Measurements from ENCODE around the gene PODXL2. TPM values are rescaled to one million over a fixed set of nuclear protein-coding genes. Genes with fewer than 3 reads are reported as not detected.

The PODXL2 gene
- total RNA-seq, 1 donor from 2014 or later: 5.7 TPM

DNA sequence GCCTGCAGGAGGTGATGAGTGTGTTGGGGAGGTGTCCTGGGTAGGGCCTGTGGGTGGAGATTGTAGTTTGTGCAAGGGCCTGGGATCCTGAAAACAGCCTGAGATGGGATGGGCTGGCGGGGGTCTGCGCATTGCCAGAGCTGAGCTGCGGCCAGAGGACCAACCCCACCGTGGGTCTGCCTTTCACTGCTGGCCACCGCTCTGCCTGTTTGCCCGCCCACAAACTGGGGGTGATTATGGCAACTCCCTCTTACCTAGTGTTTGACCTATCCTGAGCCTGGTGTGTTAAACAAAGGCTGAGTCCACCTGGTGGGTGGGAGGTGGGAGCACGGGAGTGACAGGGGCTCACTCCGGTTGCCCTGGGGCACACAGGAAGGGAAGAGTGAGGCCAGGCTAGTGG is 53.6 kb downstream of the PODXL2 start:
- H3K9me3 Mint-ChIP-seq (ENCODE audit: unreplicated experiment): no peaks in the 10 kb centered on the region
- H3K36me3 Mint-ChIP-seq (ENCODE audit: unreplicated experiment): peaks cover 10% of the 10 kb centered on the region
- TF ChIP-seq, protein P1, sequence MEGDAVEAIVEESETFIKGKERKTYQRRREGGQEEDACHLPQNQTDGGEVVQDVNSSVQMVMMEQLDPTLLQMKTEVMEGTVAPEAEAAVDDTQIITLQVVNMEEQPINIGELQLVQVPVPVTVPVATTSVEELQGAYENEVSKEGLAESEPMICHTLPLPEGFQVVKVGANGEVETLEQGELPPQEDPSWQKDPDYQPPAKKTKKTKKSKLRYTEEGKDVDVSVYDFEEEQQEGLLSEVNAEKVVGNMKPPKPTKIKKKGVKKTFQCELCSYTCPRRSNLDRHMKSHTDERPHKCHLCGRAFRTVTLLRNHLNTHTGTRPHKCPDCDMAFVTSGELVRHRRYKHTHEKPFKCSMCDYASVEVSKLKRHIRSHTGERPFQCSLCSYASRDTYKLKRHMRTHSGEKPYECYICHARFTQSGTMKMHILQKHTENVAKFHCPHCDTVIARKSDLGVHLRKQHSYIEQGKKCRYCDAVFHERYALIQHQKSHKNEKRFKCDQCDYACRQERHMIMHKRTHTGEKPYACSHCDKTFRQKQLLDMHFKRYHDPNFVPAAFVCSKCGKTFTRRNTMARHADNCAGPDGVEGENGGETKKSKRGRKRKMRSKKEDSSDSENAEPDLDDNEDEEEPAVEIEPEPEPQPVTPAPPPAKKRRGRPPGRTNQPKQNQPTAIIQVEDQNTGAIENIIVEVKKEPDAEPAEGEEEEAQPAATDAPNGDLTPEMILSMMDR (IDR thresholded peaks at IDR 0.05): no peak
- H3K4me1 Mint-ChIP-seq (ENCODE audit: unreplicated experiment): peaks cover 20% of the 10 kb centered on the region
- no peaks in the 10 kb centered on the region for H3K27me3 Mint-ChIP-seq (ENCODE audit: unreplicated experiment)
- H3K4me3 Mint-ChIP-seq (ENCODE audit: unreplicated experiment): no peak overlapping the region
- no peak overlapping the region for H3K27ac Mint-ChIP-seq (ENCODE audit: unreplicated experiment)
- DNase-seq (ENCODE audit: extremely low spot score, unreplicated experiment): peak; percentile 78

DNA sequence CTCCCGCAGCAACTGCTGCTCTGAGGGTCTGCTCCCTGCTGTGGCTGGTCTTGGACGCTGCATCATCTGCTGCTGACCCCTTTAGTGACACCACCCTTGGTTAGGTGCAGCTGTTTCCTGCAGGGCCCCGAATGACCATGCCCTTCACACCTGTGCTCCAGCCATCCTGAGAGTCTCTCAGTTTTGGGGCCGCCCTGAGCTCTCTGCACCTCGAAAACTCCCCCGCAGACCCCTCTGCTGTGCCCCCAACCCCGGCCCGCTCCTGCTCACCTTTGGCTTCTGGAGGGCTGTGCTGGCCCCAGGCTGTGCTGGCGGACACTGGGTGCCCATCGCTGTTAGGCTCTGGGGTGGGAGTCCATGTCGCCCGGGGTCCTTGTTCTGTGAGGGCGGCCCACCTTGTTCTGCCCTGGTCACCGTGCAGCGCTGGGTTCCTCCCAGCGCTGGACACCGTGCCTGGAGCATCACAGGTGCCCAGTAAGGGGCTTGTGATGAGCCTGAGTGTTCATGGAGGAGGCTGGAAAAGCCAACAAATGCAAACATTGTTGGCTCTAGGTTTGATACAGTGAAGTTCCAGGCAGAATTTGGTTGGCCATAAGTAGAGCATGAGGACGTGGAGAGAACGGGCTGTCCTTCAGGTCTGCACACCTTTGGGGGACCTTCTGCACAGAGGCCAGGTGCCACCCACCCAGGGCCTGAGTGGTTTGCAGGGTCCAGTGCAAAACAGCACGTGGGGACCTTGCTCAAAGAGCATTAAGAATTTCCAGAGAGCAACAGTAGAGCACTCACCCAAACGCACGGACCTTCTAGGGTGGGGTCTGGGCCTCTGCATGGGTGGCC is 56.1 kb downstream of the PODXL2 start:
- Mint-ChIP-seq H3K27me3 (ENCODE audit: unreplicated experiment) (no peaks in the 10 kb centered on the region), H3K9me3 (ENCODE audit: unreplicated experiment) (no peaks in the 10 kb centered on the region), H3K4me3 (ENCODE audit: unreplicated experiment) (no peak overlapping the region), H3K4me1 (ENCODE audit: unreplicated experiment) (peaks cover 18% of the 10 kb centered on the region), H3K36me3 (ENCODE audit: unreplicated experiment) (peaks cover 2% of the 10 kb centered on the region), H3K27ac (ENCODE audit: unreplicated experiment) (no peak overlapping the region)
- no peak for DNase-seq (ENCODE audit: extremely low spot score, unreplicated experiment)
- TF ChIP-seq, protein P1 (IDR thresholded peaks at IDR 0.05): no peak

DNA sequence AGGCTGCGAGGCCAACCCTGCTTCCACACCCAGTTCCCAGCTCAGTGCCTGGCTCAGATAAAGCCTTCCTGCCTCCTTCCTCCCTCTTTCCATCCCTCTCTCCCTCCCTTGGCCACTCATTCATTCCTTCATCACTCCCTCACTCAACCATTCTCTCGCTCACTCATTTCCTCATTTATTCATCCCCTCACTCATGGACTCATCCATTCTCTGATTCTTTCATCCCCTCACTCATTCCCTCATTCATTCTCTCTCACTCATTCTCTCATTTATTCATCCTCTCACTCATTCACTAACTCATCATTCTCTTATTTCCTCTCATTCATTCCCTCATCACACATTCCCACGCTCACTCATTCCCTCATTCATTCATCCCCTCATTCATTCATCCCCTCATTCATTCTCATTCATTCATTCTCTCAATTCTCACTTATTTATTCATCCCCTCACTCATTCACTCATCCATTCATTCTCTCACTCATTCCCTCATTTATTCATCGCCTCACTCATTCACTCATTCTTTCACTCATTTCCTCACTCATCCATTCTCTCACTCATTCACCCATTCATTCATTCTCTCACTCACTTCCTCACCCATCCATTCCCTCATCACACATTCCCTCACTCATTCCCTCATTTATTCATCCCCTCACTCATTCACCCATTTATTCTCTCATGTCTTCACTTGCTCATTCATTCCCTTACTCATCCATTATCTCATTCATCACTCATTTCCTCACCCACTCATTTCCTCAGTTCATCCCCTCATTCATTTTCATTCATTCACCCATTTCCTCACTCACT is 56.9 kb downstream of the PODXL2 start:
- no peak overlapping the region for H3K4me3 Mint-ChIP-seq (ENCODE audit: unreplicated experiment)
- TF ChIP-seq, protein P1 (IDR thresholded peaks at IDR 0.05): no peak
- H3K36me3 Mint-ChIP-seq (ENCODE audit: unreplicated experiment): no peaks in the 10 kb centered on the region
- H3K9me3 Mint-ChIP-seq (ENCODE audit: unreplicated experiment): no peaks in the 10 kb centered on the region
- peaks cover 18% of the 10 kb centered on the region for H3K4me1 Mint-ChIP-seq (ENCODE audit: unreplicated experiment)
- DNase-seq (ENCODE audit: extremely low spot score, unreplicated experiment): no peak
- no peaks in the 10 kb centered on the region for H3K27me3 Mint-ChIP-seq (ENCODE audit: unreplicated experiment)
- H3K27ac Mint-ChIP-seq (ENCODE audit: unreplicated experiment): no peak overlapping the region

DNA sequence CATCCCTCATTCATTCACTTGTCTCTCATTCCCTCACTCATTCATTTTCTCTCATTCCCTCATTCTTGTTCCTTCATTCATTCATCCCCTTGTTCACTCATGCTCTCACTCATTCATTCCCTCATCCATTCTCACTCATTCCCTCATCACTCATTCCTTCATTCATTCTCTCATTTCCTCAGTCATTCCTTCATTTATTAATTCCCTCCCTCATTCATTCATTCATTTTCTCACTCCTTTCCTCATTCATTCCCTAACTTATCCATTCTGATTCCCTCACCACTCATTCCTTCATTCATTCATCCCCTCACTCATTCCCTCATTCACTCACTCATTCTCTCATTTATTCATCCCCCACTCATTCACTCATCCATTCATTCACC is 57.5 kb downstream of the PODXL2 start:
- H3K36me3 Mint-ChIP-seq (ENCODE audit: unreplicated experiment): no peaks in the 10 kb centered on the region
- no peaks in the 10 kb centered on the region for H3K27me3 Mint-ChIP-seq (ENCODE audit: unreplicated experiment)
- TF ChIP-seq, protein P1 (IDR thresholded peaks at IDR 0.05): no peak
- H3K4me1 Mint-ChIP-seq (ENCODE audit: unreplicated experiment): peaks cover 16% of the 10 kb centered on the region
- no peak for DNase-seq (ENCODE audit: extremely low spot score, unreplicated experiment)
- H3K9me3 Mint-ChIP-seq (ENCODE audit: unreplicated experiment): no peaks in the 10 kb centered on the region
- no peak overlapping the region for H3K27ac Mint-ChIP-seq (ENCODE audit: unreplicated experiment)
- H3K4me3 Mint-ChIP-seq (ENCODE audit: unreplicated experiment): no peak overlapping the region

DNA sequence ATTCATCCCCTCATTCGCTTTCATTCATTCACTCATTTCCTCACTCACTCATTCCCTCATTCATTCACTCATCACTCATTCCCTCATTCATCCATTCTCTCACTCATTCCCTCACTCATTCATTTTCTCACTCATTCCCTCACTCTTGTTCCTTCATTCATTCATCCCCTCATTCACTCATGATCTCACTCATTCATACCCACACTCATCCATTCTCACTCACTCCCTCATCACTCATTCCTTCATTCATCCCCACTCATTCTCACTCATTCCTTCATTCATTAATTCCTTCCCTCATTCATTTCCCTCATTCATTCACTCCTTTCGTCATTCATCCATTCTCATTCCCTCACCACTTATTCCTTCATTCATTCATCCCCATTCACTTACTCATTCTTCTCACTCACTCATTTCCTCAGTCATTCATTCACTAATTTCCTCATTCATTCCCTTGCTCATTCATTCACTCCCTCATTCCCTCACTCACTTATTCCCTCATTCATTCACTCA is 58.3 kb downstream of the PODXL2 start:
- TF ChIP-seq, protein P1 (IDR thresholded peaks at IDR 0.05): no peak
- Mint-ChIP-seq H3K27ac (ENCODE audit: unreplicated experiment) (no peak overlapping the region), H3K36me3 (ENCODE audit: unreplicated experiment) (peaks cover 2% of the 10 kb centered on the region), H3K4me3 (ENCODE audit: unreplicated experiment) (no peak overlapping the region), H3K27me3 (ENCODE audit: unreplicated experiment) (no peaks in the 10 kb centered on the region), H3K9me3 (ENCODE audit: unreplicated experiment) (no peaks in the 10 kb centered on the region), H3K4me1 (ENCODE audit: unreplicated experiment) (peaks cover 14% of the 10 kb centered on the region)
- no peak for DNase-seq (ENCODE audit: extremely low spot score, unreplicated experiment)
